Smooth muscle cell (in vitro differentiated cells): ENCODE measurements around the gene CXCR6. TPM values are rescaled to one million over a fixed set of nuclear protein-coding genes. Genes with fewer than 3 reads are reported as not detected.
"Not testable (repeated sequence)": the region's sequence is repeated elsewhere in the genome, so short reads cannot be mapped to it uniquely, and the experiment has no call there.

Experiments used
- DNase-seq: peaks from one replicate; lab custom pipeline; 2025; ENCODE audit not compliant: unreplicated experiment; lab: John Stamatoyannopoulos, UW
- H2AFZ ChIP-seq: fragments of 200-600 bp; sonication (generic); 2 replicates; pipeline ENCODE4 v1.6.0; 2016; ENCODE audit warnings: antibody characterized with exemption, low read depth, mild to moderate bottlenecking
- H3F3A ChIP-seq: fragments of 200-600 bp; sonication (generic); 2 replicates; pipeline ENCODE4 v1.6.0; 2017; ENCODE audit warnings: antibody characterized with exemption, low read depth
- H3K27ac ChIP-seq: fragments of 200-600 bp; sonication (generic); 2 replicates; pipeline ENCODE4 v1.5.1; 2016; ENCODE audit warnings: low read depth, mild to moderate bottlenecking
- H3K27me3 ChIP-seq: fragments of 200-600 bp; sonication (generic); 2 replicates; pipeline ENCODE4 v1.6.1; 2016; ENCODE audit warnings: low read depth, mild to moderate bottlenecking
- H3K36me3 ChIP-seq: fragments of 200-600 bp; sonication (generic); 2 replicates; pipeline ENCODE4 v1.5.1; 2016; ENCODE audit warnings: low read depth
- H3K4me1 ChIP-seq: fragments of 200-600 bp; sonication (generic); 2 replicates; pipeline ENCODE4 v1.5.1; 2016; ENCODE audit warnings: low read depth
- H3K4me2 ChIP-seq: fragments of 200-600 bp; sonication (generic); 2 replicates; pipeline ENCODE4 v1.6.0; 2016; ENCODE audit warnings: mild to moderate bottlenecking
- H3K4me3 ChIP-seq: fragments of 200-600 bp; sonication (generic); 2 replicates; pipeline ENCODE4 v1.5.1; 2016; ENCODE audit warnings: mild to moderate bottlenecking
- H3K79me2 ChIP-seq: fragments of 200-600 bp; sonication (generic); 2 replicates; pipeline ENCODE4 v1.6.0; 2016; ENCODE audit warnings: low read depth, mild to moderate bottlenecking
- H3K9ac ChIP-seq: fragments of 200-600 bp; sonication (generic); 2 replicates; pipeline ENCODE4 v1.6.0; 2016; ENCODE audit warnings: low read depth
- H3K9me3 ChIP-seq: fragments of 200-600 bp; sonication (generic); replicated peaks from 2 replicates; pipeline ENCODE4 v1.5.1; 2016; ENCODE audit warnings: low read depth
- H4K20me1 ChIP-seq: fragments of 200-600 bp; sonication (generic); 2 replicates; pipeline ENCODE4 v1.6.0; 2016; ENCODE audit warnings: low read depth
- CTCF ChIP-seq: fragments of 200-600 bp; sonication (generic); IDR thresholded peaks from 2 replicates; pipeline ENCODE4 v1.5.1; 2017; ENCODE audit warnings: borderline replicate concordance, mild to moderate bottlenecking, antibody characterized with exemption; ENCODE audit not compliant: insufficient read depth, poor library complexity, severe bottlenecking
- WGBS: methylation state at CpG from one replicate; pipeline ENCODE4 v1.1.7; 2016; ENCODE audit warnings: low lambda C conversion rate; 5-methylcytosine and 5-hydroxymethylcytosine counted together
- polyA plus RNA-seq: library from polyadenylated mRNA; unstranded; fragments of >200 nt; fragmentation: Nextera tagmentation; extraction: Ambion mirVana; gene quantifications from 2 replicates; pipeline ENCODE4 v1.2.1, GENCODE V29; 2016
- total RNA-seq: library from RNA; depleted of rRNA; stranded (reverse); fragments of >200 nt; gene quantifications from 2 replicates; pipeline ENCODE4 v1.2.3, GENCODE V29; 2014

Gene CXCR6
- total and polyA plus RNA-seq, 2 experiments from 2014 or later: 0.19 to 0.81 TPM

DNA sequence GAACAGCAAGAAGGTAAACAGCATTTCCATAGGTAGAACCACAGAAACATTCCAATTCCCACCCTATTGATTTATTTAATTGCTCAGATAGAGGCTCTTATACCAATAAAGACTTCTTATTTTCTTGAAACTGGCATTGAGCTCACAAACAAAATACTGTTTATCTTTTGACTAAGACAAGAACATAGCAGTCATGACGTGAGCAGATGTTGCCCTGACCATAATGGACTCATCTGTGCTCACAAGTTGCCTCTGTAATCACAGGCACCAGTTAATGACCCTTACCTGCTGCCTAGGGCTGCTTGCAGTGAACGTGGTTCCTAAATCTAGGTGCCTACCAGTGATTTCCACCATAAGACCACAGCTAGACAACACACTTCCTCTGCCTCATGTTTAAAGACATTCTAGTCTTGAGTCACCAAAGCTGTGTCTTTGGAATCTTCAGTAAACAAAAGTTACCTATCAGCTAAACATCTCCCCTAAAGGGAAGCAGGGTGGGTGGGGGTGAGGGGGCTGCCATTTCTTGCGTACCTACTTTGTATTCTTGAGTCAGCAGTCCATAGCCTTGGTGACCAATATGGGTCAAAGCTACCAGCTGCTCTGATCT, 50.3 kb downstream of the CXCR6 start:
- no peaks in the 10 kb centered on the region for H3K36me3 ChIP-seq
- H3K79me2 ChIP-seq: peaks cover 6% of the 10 kb centered on the region
- peaks cover 15% of the 10 kb centered on the region for H3K4me1 ChIP-seq
- no peaks in the 10 kb centered on the region for H3K9me3 ChIP-seq
- H3F3A ChIP-seq: no peaks in the 10 kb centered on the region
- no peak overlapping the region for H2AFZ ChIP-seq
- DNase-seq: no peak
- 75% methylated on average over 3 of the region's 3 CpGs for whole genome bisulfite sequencing
- no peak overlapping the region for H3K4me3 ChIP-seq
- peak overlapping the region; percentile 1 for H3K27ac ChIP-seq
- no peak overlapping the region for H3K9ac ChIP-seq
- H4K20me1 ChIP-seq: no peaks in the 10 kb centered on the region
- H3K27me3 ChIP-seq: no peaks in the 10 kb centered on the region
- H3K4me2 ChIP-seq: peak overlapping the region; percentile 2
- TF ChIP-seq CTCF: no peak

- H3K4me2 ChIP-seq: peak overlapping the region; percentile 100
- H3K9me3 ChIP-seq: no peaks in the 10 kb centered on the region
- H3K36me3 ChIP-seq: no peaks in the 10 kb centered on the region
- no peak overlapping the region for H3K27ac ChIP-seq
- no peaks in the 10 kb centered on the region for H3F3A ChIP-seq
- H3K9ac ChIP-seq: peak overlapping the region; percentile 83
- peak overlapping the region; percentile 100 for H2AFZ ChIP-seq
- 15% methylated on average over 16 of the region's 16 CpGs for WGBS
- H3K79me2 ChIP-seq: peaks cover 6% of the 10 kb centered on the region
- H3K4me3 ChIP-seq: peak overlapping the region; percentile 96
- no peaks in the 10 kb centered on the region for H3K27me3 ChIP-seq
- TF ChIP-seq CTCF: no peak
- H3K4me1 ChIP-seq: peaks cover 12% of the 10 kb centered on the region
- no peak for DNase-seq
- no peaks in the 10 kb centered on the region for H4K20me1 ChIP-seq
Measured at GRCh38 chr3:45994419-45995235, 51.4 kb downstream of the CXCR6 start.

DNA sequence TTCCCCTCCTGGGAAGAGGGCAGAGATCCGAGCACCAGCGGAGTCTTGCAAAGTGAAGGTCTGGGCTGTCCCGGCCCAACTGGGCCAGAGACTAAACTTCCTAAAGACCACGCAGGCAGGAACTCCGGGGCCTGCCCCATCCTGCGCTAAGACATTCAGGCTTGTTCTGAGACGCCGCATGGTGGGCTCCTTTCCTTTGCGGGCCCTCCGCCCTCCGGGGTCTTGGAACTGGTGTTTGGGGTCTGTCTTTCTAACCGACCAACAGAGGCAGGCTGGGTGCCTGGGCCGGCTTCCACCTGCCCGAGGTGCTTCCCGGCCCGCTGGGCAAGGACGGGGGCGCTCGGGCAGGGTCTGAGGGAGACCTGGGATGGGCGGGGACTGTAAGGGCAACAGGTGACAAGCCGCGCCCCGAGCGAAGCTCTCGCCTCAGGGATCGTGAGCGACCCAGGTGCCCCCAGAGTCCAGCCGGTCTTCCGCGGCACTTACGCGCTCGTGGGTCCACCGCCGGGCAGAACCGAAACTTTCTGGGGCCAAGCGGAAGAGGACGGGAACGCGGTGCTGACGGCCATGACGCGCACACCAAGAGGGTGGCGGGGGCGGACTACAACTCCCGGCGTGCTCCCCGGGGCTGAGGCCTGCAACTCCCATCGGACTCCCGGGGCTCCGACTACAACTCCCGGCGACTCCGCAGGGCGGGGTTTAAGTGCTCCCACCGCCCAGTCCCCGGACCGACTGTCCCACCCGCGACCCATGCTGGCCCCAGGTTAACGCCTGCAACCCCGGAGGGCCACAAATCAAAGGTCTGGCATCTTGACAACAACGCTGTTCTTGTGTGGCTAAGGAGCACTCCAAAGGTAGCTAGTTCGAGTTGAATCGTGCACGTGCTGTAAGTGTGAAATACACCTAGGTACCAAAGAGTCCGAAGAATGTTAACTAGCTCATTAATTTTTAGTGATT, 52.2 kb downstream of the CXCR6 start, which contains the start of gene FYCO1:
FYCO1 (minus strand) TSS at position 589 of the 957 bp plus-strand sequence. CDS start 10,914 bp downstream, outside the sequence.
- H3K27me3 ChIP-seq: no peaks in the 10 kb centered on the region

GRCh38 chr3:45997499-45997898, 54.2 kb downstream of the CXCR6 start:
- not testable (repeated sequence) for DNase-seq, H3K4me3 ChIP-seq, H3K9ac ChIP-seq, H3K79me2 ChIP-seq, H3K36me3 ChIP-seq, H3K27me3 ChIP-seq, H3F3A ChIP-seq, H2AFZ ChIP-seq, H3K9me3 ChIP-seq, H4K20me1 ChIP-seq, H3K4me2 ChIP-seq, H3K27ac ChIP-seq
- 94% methylated on average over 19 of the region's 19 CpGs for WGBS
- peaks cover 12% of the 10 kb centered on the region for H3K4me1 ChIP-seq

More for the DNA sequence above, 52.2 kb downstream of the CXCR6 start, which contains the start of gene FYCO1:
- H3K27ac ChIP-seq: peak within 1 kb of the TSS; percentile 29
- H3K36me3 ChIP-seq: no peaks in the 10 kb centered on the region
- peak within 1 kb of the TSS; percentile 100 for H2AFZ ChIP-seq
- no peaks in the 10 kb centered on the region for H3K9me3 ChIP-seq
- peak within 1 kb of the TSS; percentile 96 for H3K4me3 ChIP-seq
- H3K9ac ChIP-seq: peak within 1 kb of the TSS; percentile 83
- H4K20me1 ChIP-seq: no peaks in the 10 kb centered on the region
- peaks cover 12% of the 10 kb centered on the region for H3K4me1 ChIP-seq
- TF ChIP-seq CTCF: no peak
- WGBS: 5% methylated on average over 53 of the region's 67 CpGs
- H3F3A ChIP-seq: no peaks in the 10 kb centered on the region
- H3K4me2 ChIP-seq: peak within 1 kb of the TSS; percentile 100
- peaks cover 6% of the 10 kb centered on the region for H3K79me2 ChIP-seq
- peak; percentile 62 for DNase-seq
